Stimulated activated CD8-positive, alpha-beta memory T cell treated with anti-CD3 and anti-CD28 coated beads, Interleukin-15, amount 100 ng/mL, for 4 hours (primary cell): ENCODE results near the gene SLC2A9.
A peak's percentile ranks its signal among the peaks of the same experiment; 100 is the strongest.

Experiments used
- DNase-seq, 2 donors: peaks; one replicate each; pipeline ENCODE4 v3.0.0-alpha.2; 2020; ENCODE audit warnings: low read depth in 2 of 2

The SLC2A9 gene

DNA sequence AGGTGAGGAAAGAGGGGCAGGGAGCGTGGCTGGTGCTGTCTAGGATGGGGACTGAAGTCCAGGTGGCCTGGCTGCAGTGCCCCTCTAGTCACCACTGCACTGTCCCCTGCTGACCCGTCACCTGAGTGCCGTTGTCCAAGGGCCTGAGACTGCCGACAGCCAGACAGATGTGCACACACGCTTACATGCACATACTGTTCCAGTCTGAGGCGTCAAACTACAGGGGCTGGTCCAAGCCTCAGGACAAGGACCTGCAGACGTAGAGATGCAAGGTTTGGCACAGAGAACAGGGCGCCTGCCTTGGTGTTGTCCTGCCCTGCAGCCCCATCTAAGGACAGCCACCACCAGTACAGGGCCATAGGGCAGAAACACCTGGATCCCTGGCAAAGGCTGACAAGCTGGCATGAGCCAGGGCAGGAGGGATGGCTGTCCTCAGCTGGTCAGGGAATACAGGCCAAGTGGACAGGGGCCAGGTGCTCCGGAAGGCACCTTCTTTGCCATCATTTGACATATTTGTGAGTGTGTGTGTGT lies 1.7 kb downstream of the SLC2A9 start:
- DNase-seq, result no peak

DNA sequence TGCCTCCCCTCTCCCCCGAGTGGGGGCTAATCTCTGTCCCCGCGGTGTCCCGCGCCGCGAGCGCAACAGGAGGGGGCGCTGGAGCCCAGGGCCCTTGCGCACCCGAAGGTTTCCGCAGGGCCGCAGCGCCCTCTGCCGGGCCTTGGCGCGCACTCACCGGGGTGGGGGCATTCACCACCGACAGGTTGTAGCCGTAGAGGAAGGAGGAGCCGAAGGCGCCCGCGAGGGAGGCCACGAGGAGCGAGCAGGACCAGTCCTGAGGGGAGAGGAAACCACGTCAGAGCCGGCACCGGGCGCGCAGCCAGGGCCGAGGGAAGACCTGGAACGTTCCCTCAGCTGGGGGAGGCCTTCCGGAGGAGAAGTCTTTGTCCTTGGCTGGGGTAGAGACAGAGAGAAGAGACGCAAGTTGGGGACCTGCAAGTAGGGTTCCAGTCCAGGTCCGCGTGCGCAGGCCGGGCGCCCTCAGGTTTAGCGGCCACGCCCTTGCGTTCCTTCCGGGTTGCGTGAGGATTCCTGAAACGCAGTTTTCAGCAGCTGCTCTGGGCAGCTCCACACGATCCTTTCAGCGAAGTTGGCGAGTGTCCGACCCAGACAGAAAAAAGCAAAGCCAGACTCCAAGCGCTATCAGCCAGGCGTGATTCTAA lies 2.4 kb downstream of the SLC2A9 start:
- peak; percentile 73 to 82 for DNase-seq

DNA sequence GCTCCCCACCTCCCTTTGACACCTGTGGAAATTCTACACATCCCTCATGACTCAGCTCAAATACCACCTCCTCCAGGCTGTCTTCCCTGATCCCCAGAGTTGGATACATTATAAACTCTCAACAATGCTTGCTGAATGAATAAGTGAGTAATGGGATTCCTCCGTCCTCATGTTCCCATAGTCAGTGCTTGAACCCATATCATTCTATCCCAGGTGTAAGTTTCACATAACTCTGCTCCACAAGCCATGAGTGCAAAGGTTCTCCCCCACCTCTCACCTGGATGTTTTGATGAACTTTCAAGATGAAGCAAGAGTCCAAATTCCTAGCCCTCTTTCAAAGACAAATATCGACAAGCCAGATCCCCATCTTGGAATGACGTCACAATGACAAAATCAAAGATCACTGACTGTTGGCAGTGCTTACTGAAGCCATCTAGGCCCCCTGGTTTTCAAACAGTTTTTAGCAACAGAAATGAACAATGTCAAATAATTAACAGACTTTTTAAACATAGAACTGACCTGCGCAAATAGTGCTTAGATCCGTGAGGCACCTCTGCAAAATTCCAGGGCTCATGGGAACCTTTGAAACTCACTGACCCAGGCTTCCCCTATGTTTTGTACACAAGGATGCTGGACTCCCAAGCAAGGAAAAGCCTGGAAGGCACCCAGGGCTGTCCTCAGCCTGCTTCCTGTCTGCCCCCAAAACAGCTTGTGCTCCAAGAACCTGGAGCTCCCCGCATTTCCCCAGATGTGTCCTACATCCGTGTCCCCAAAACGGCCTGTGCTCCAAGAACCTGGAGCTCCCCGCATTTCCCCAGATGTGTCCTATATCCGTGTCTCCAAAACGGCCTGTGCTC lies 4.0 kb downstream of the SLC2A9 start:
- DNase-seq, result no peak

DNA sequence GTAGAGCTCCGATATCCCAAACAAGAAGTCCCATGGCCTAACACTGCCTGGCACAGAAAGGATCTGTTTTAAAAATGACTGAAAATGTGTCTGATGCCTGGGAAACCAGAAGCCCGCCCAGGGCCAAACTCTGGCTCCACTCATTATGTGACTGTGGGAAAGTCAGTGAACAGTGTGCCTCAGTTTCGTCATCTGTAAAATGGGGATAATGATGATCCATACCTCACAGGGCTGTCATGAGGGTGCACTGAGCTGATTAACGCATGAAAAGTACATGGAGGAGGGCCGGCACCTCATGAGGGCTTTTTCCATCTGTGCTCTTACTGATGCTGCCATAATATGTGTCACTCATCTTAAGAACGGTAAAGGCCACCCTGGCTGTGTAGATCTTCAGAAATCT lies 5.1 kb downstream of the SLC2A9 start:
- DNase-seq, result no peak

DNA sequence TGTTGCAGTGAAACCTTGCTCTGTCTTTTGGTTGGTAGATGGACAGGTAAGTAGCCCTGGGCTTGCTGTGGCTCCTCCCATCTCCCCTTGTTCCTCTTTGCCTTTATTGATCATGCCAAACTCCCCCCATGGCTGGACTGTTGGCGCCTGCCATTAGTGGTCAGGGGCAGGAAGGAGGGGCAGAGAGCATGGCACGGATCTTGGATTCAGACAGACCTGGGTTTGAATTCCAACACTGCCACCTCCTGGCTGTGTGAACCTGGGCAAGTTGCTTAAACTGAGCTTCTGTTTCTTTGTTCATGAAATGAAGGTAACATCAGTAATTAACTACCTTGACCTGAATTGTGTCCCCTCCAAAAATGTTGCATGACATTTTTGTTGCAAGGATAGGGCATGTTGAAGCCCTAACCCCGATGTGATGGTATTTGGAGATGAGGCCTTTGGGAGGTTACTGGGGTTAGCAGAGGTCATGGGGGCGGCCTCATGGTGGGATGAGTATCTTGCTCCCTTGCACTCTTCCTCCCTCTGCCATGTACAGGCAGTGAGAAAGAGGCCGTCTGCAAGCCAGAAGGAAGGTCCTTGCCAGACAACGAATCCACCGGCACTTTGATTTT lies 6.0 kb downstream of the SLC2A9 start:
- DNase-seq, result no peak

DNA sequence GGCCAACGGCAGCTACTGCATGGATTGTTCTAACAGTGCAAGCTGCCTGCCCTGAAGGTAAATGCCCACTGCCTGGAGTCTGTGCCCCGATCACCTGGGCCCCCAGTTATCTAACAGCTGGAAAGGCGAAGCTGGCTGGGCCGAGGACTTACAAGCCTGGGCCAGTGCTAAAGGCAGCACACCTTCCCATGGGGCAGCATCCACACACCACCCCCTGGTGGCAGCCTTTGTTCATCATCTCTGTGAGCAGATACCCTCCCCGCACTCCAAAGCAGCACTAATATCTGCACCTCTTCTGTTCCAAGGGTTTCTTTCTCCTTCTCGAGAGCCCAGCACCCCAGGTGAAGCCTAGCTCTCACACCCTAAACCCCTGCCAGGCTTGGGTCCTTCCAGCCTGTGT lies 7.6 kb downstream of the SLC2A9 start:
- no peak for DNase-seq

DNA sequence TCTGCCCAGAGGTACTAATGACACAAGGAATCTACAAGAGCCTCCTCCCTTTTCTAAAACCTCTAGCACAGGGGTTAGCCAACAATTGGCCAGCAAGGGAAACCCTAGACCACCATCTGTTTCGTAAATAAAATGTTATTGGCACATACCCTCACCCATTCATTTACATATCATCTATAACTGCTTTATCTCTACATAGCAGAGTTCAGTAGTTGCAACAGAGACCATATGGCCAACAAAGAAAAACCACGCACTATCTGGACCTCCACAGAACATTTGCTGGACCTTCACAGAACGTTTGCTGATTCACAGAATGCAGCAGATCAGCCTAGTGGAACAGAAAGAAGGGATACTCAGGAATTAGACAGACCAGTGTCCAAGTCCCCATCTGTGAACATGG lies 9.4 kb downstream of the SLC2A9 start:
- no peak for DNase-seq

DNA sequence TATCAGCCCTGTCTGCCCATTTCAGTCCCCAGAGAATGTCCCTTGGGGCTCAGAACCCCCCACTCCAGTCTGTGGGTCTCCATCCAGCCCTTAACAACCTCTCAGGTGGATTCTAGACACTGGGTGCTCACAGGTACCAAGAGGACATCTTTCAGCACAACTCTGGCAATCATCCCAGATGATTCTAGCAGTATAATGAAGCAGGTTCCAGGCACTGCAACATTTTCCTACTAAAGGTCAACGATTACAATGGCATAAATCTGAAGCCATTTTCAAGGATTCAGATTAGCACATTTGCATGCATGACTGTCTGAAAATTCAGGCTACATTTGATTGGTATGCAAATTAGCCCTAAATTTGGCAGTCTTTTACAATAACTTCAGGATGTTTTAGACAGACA lies 10.0 kb downstream of the SLC2A9 start:
- no peak for DNase-seq

DNA sequence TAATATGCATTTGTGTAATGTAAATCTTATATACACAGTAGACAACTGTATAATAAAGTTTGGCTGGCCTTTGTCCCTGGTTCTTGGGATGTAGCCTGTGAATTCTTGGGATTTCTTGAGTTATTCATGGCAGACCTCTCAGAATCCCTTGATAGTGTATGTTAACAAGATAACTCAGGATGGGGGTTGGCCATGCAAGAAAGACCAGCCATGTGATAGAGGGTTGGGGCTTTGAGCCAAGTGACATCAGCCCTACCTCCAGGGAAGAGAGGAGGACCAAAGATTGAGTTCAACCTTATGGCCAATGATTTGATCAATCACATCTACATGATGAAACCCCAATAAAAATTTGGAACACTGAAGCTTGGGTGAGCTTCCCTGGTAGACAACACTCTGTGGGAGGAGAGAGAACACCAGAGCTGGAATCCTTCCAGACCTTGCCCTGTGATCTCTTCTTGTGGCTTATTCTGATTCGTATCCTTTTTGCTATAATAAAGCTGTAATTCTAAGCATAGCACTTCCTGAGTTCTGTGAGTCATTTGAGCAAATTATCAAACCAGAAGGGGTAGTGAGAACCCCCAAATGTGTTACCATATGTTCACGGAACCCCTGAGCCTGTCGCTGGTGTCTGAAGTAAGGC lies 11.3 kb downstream of the SLC2A9 start:
- no peak for DNase-seq

DNA sequence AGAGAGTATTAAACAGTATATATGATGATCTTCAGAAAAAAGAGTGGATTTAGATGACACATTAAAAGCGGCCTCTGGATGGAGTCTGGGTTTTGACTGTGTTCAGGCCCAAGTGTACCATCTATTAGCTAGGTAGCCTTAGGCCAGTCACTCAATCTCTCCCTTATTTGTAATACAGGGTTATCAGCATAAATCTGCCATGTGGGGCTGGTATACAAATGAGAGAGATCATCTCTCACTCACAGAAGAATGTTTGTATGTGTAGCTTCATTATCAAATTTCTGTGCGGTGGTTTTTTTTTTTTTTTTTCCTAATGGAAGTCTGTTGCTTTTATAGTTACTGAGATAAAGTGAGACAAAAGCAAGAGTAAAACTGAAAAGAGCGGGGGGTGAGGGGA lies 12.7 kb downstream of the SLC2A9 start:
- no peak for DNase-seq

DNA sequence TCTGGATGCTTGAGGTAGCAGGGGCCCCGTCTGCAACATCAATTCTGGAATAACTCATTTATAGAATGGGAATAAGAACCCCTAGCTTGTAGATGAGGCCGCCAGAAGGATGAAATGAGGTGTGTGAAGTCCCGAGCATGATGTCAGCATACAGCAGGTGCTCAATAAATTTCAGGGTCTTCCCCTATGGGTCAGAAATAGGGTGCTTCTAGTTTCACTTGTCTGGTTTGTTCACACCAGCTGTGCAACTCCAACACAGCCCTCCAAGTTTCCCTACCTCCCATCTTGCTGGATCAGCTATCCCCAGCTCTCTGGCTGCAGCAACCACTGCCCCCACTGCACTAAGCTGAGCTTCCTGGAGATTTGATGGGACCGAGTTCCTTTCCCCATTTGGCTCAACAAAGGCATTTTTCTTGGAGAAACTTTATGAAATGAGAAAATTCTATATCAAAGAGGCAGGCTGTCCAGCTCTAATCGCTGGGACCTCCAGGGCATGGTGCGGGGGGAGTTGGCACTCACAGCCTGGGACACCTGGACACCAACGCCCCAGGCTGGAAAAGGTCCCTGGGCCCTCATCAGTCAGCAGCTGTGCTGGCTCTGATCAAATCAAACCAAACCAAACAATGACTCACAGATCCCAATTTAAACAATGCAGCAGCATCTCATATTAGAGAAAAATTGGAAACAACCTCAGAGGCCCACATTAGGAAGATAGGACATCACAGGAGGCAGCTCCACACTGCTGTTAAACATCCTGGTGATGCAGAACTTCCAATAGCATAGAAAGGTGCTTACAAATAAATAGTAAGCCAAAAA lies 13.3 kb downstream of the SLC2A9 start:
- DNase-seq, result no peak

DNA sequence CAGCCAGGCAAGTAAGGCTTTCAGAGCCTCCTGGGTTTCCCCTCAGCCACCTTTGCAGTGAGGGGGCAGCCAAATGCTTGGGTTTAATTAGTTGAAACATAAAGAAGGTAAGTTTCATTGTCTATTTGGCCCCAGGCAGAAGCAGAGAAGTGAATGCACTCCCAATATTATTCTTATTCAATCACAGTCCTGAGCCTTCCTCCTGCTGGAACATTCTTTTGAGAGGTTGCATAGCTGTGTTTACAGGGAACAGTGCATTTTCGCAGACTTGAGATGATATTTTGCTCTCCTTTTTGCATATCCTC lies 13.9 kb downstream of the SLC2A9 start:
- DNase-seq, result no peak

DNA sequence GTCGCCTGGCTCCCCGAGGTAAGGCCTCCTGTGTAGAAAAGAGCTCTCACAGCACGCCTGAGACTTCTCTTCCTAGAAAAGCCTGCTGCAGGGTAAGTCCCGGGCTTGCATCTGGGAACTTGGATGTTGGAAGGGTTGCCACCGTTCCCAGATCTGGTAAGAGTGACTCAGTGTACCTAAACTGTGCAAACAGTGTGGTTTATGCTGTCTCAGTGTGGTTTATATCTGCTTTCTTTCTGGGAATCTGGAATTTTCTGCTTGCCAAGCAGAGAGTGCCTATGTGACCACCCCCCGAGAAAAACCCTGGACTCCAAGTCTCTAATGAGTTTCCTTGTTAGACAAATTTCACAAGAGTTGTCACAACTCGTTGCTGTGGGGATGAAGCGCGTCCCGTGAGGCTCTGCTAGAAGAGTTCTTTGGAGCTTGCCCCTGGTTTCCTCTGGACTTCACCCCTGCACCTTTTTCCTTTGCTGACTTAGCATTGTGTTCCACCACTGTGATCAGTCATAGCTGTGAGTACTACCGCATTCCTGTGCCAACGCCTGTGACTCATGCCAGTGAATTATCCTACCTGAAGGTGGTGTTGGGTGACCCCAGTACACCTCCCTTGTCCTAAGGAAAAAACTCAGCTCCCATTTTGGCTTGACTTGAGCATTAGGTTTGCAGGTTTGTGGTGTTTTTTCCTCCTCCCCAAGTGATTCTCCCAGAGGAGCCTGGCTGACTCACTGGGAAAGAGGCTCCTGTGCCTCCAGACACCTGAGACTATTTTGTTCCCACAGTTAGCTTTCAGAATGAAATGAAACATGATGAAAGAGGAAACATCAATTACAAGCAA lies 14.5 kb downstream of the SLC2A9 start:
- no peak for DNase-seq

DNA sequence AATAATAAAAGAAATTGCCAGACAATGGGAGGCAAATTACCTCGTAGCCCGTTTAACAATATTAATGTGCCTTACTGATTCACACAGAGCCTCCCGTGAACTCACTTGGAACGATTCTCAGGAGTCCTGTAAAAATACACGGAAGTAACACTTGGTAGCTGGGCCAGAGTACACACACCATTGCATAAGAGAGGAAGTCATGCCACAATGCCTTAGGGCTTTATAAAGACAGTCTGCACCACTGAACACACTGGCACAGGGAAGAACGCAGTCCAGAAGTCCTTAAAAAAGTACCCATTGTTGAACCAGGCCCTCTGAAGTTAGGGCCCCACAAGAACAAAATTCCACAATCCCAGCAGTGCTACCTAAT lies 15.1 kb downstream of the SLC2A9 start:
- no peak for DNase-seq

DNA sequence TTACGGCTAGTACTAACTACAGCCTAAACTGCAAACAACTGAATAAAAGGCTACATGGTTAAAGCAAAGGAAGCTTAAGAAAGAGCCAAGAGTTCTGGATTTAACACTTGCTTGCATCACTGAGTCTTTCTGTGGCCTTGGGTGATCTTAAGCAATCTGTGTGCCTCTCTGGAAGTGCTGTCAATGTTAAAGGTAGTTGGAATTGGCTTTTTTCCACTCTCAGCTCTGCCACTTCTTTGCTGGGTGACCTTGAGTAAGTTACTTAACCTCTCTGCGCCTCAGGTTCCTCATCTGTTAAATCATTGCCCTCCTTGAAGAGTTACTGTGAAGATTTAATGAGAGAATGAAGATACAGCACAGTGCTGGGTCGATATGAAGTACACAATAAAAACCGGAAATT lies 15.7 kb downstream of the SLC2A9 start:
- no peak for DNase-seq

DNA sequence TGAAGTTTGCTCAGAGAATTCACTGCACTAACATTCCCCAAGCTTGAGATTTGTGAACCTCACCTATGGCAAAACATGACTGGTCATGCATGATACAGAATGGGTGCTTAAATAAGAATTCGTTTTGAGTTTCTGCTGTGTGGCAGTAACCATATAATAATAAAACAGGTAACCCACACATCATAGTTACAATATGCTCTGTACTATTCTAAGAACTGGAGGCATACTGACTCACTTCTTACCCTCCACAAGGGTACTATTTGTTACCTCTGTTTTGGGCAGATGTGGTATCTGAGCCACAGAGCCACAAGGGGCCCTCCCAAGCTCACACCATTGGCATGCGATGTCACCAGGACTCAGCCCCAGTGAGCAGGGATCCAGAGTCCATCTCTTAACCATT lies 17.6 kb downstream of the SLC2A9 start:
- no peak for DNase-seq

DNA sequence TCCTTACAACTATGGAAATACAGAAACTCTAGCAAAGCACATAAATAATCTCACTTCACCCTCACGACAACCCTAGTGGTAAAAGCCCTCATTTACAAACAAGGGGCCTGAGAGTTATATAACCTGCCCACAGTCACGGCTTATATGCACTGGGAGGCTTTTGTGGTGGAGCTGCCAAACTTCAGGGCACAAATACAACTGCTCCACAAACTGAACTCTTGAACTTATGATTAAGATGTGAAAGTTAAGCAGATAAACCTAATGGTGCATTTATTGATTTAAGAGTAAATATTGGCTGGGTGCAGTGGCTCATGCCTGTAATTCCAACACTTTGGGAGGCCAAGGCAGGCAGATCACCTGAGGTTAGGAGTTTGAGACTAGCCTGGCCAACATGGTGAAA lies 19.0 kb downstream of the SLC2A9 start:
- no peak for DNase-seq

DNA sequence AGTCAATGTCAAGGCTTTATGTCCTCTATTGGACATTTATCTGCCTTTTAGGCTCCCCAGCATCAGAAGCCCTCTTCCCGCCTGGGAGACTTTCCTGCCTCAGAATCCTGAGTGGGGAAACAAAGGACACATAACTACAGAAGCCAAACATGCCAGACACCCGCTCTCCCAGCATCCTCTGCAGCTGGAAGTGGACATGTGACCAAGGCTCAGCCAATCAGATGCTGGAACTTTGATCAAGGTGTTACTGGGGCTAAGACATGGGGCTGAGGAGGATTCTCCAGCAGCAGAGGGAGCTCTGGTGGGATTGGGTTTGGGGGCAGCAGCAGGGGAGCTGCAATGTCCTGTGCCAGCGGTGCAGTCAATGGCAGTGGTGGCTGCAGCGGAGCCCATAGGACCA lies 19.5 kb downstream of the SLC2A9 start:
- DNase-seq, result no peak

DNA sequence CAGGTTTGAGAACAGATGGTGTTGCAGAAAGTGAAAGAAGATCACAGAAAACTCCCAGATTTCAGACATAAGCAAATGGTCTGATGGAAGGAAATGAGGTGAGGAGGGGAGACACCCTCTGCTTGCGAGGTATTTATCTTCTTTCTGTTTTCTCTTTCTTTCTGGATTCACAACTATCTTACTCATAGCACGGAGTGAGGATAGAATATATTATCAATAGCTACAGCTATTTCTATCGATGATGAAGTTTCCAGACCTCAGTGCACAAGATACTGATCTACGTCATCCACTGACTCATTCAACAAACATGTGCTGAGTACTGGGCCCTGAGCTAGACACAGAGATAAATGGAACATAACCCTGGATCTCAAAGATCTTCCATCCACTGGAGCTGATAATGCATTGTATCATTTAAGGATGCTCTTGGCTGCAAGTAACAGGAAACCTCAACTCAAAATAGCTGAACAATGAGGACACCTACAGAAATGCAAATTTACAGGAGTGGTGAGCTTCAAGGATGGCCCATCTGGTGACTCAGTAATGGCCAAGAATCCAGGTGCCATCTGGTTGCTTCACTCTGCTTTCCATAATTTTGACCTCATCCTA lies 21.2 kb downstream of the SLC2A9 start:
- no peak for DNase-seq

DNA sequence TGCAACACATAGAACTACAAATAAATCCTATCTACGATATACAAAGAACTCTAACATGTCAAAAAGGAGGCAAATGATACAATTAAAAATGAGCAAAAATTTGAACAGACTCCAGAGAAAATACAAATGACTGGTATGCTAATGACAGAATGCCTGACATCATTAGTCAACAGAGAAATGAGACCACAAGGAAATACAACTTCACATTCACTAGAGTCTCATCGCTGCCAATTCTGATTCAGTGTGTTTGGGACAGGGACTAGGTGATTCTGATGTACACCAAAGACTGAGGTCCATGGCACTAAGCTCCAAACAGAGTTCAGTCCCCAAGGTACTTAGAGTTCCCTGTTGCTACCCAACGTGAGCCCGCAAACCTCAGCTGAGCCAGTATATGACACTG lies 23.4 kb downstream of the SLC2A9 start:
- no peak for DNase-seq
